Activated gamma-delta T cell treated with Interleukin-2 at 50 U/mL for 16 hours (primary cell): Measurements from ENCODE around the gene MED13.
"Not testable (repeated sequence)": the region's sequence is repeated elsewhere in the genome, so short reads cannot be mapped to it uniquely, and the experiment has no call there.

Experiments
- DNase-seq: peaks from one replicate; pipeline ENCODE4 v3.0.0-alpha.2; 2020

Gene MED13

DNA sequence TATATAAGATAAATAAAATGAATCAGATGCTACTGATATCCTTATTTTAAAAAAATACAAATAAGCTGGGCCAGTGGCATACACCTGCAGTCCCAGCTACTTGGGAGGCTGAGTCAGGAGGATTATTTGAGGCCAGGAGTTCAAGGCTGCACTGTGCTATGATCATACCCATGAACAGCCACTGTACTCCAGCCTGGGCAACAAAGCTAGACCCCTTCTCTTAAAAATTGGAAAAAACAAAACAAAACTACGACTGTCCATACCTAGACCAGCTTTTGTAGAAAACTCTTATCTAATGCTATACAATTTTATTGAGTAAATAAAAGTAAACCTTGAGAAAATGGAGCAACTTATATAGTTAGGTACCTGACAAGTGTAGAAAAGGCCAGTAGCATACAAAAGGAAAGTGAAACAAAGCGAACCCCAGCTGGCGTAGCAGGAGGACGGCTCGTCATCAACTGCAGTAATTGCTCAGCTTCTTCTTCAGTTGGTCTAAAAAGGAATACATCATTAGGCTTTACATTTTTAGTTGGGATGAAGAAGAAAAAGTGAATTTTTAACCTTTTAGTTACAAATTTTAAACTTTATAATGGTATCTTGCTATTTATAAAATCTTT is 160.9 kb downstream of the MED13 start:
- peak; percentile 5 for DNase-seq

DNA sequence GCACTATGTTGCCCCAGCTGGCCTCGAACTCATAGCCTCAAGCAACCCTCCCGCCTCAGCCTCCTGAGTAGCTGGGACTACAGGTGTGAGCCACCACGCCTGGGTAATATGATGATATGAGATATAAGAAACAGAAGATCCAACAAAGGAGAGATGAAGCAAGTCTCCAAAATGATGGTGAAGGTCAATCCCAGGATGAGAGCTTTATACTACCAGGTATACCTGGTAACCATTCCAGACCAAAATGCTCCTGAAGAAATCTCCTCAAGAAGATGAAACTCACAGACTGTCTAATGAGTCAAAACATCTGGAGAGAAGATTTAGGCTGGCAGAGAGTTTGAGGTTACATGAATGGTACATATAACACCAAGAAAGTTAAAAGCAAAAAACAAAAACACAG is 161.8 kb downstream of the MED13 start:
- DNase-seq, result no peak

- no peak for DNase-seq
These were observed 167.4 kb downstream of the MED13 start for GRCh38 chr17:61897548-61898180.

GRCh38 chr17:61895391-61895790 is 169.7 kb downstream of the MED13 start:
- no peak for DNase-seq

DNA sequence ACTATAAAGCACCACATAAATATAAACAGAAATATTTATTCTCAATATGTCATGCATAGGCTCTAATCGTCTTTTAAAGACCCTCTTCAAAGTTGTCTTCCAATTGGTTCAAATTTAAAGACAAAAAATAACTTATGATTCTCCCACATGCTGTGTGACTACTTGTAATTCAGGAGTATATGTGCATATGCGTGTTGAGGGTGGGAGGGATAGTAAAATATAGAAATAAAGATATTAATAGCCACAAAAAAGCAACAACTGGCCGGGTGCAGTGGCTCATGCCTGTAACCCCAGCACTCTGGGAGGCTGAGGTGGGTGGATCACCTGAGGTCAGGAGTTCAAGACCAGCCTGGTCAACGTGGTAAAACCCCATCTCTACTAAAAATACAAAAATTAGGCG is 170.8 kb downstream of the MED13 start:
- DNase-seq, result not testable (repeated sequence)
